PFSK-1 (cell line): ENCODE measurements around the gene C16orf96.

Source experiments
- FOXP2 ChIP-seq: optimal IDR thresholded peaks from 2 replicates; pipeline ENCODE3; 2011; ENCODE audit warnings: borderline replicate concordance, control low read depth, inconsistent platforms; ENCODE audit not compliant: insufficient read depth; ENCODE audit errors: extremely low read length, extremely low read depth
- POLR2AphosphoS5 ChIP-seq: IDR thresholded peaks from 2 replicates; pipeline ENCODE4 v1.6.1; 2012; ENCODE audit warnings: low read depth, mild to moderate bottlenecking, control low read depth, low read length, moderate library complexity
- REST ChIP-seq, 2 experiments: IDR thresholded peaks; 2 replicates each; pipeline versions ENCODE4 v1.6.1 to v1.8.0; 2011 to 2012; ENCODE audit warnings: low read depth in 2 of 2, low read length in 2 of 2, control low read depth in 1 of 2, inconsistent platforms in 1 of 2, mild to moderate bottlenecking in 1 of 2, moderate library complexity in 1 of 2; ENCODE audit not compliant: insufficient read depth in 1 of 2
- SIN3A ChIP-seq: IDR thresholded peaks from 2 replicates; pipeline ENCODE4 v1.6.1; 2012; ENCODE audit warnings: mild to moderate bottlenecking, low read length, moderate library complexity, borderline replicate concordance; ENCODE audit not compliant: insufficient read depth
- TAF1 ChIP-seq: IDR thresholded peaks from 2 replicates; pipeline ENCODE4 v1.6.1; 2012; ENCODE audit warnings: low read length, control low read depth, borderline replicate concordance; ENCODE audit not compliant: insufficient read depth

Gene C16orf96

GRCh38 chr16:4624015-4624826 lies 68.1 kb downstream of the C16orf96 start, which contains the start of gene MGRN1:
TSS of gene MGRN1 (plus strand) at chr16:4624826. CDS start at chr16:4624961, 135 bp downstream.
- TF ChIP-seq FOXP2, result no peak
- peak; percentile 22; the same call in 1 of the 2 replicates for TF ChIP-seq TAF1
- 0 out of 2 replicates have a peak, but pooled peaks have one; percentile 34 for TF ChIP-seq POLR2AphosphoS5
- no peak for TF ChIP-seq SIN3A

GRCh38 chr16:4624827-4625559 lies 68.9 kb downstream of the C16orf96 start:
- TF ChIP-seq POLR2AphosphoS5 (peak; percentile 46), FOXP2 (peak; percentile 65), TAF1 (0 out of 2 replicates have a peak, but pooled peaks have one; percentile 8), SIN3A (peak; percentile 14; the same call in 1 of the 2 replicates), REST (IDR thresholded peaks at IDR 0.05; ENCODE audit: insufficient read depth in 1 of 2, low read depth in 2 of 2, low read length in 2 of 2) (no peak)

GRCh38 chr16:4625560-4626159 lies 69.5 kb downstream of the C16orf96 start:
- TF ChIP-seq SIN3A, result no peak
- no peak for TF ChIP-seq POLR2AphosphoS5
- no peak for TF ChIP-seq FOXP2

- TF ChIP-seq SIN3A (no peak), POLR2AphosphoS5 (no peak), TAF1 (no peak), REST (IDR thresholded peaks at IDR 0.05; ENCODE audit: insufficient read depth in 1 of 2, low read depth in 2 of 2, low read length in 2 of 2) (no peak), FOXP2 (no peak)
Measured at GRCh38 chr16:4626396-4626795, 70.3 kb downstream of the C16orf96 start.

- TF ChIP-seq SIN3A, result no peak
- no peak for TF ChIP-seq POLR2AphosphoS5
- TF ChIP-seq FOXP2, result no peak
- no peak for TF ChIP-seq TAF1
- no peak for TF ChIP-seq REST (IDR thresholded peaks at IDR 0.05; ENCODE audit: insufficient read depth in 1 of 2, low read depth in 2 of 2, low read length in 2 of 2)
Measured at GRCh38 chr16:4628283-4628682, 72.1 kb downstream of the C16orf96 start.

GRCh38 chr16:4631444-4631843 lies 75.3 kb downstream of the C16orf96 start:
- TF ChIP-seq REST (IDR thresholded peaks at IDR 0.05; ENCODE audit: insufficient read depth in 1 of 2, low read depth in 2 of 2, low read length in 2 of 2), result no peak
- no peak for TF ChIP-seq POLR2AphosphoS5
- no peak for TF ChIP-seq SIN3A
- no peak for TF ChIP-seq TAF1
- TF ChIP-seq FOXP2, result no peak
